Panc1 (cell line): Measurements from ENCODE around the gene CLDN5. TPM values are rescaled to one million over a fixed set of nuclear protein-coding genes. Genes with fewer than 3 reads are reported as not detected.

Experiments used
- ATAC-seq: fragments of 200-7000 bp; cut with Tn5 transposase; 2 replicates; pipeline ENCODE4 v1.9.1; 2020; ENCODE audit warnings: mild to moderate bottlenecking, moderate library complexity
- BruUV-seq: library from RNA; stranded (reverse); fragments of 400-500 nt; replicated peaks from 2 replicates; lab custom pipeline; 2021; lab: Mats Ljungman, UMichigan
- CTCF ChIA-PET: fragments of 300-600 bp; sonication (Branson Sonifier 250); formaldehyde crosslinking; loops from one replicate; lab custom pipeline; 2022; ENCODE audit warnings: antibody characterized with exemption; lab: Charles Lee
- POLR2A ChIA-PET: fragments of 300-600 bp; sonication (Branson Sonifier 250); formaldehyde crosslinking; loops from one replicate; lab custom pipeline; 2022; ENCODE audit warnings: antibody characterized with exemption; lab: Charles Lee
- DNase-seq: peaks from one replicate; pipeline ENCODE4 v3.0.0-alpha.2; 2010; ENCODE audit warnings: low read depth, low spot score
- H3K27ac ChIP-seq: 2 replicates; pipeline ENCODE4 v1.5.1; 2011; ENCODE audit warnings: mild to moderate bottlenecking, low read length, inconsistent platforms
- H3K27me3 ChIP-seq: fragments of 200-500 bp; sonication (Bioruptor generic); 2 replicates; pipeline ENCODE4 v1.6.0; 2014; ENCODE audit warnings: low read length, inconsistent platforms; ENCODE audit not compliant: control insufficient read depth, insufficient read depth
- H3K36me3 ChIP-seq: fragments of 200-500 bp; sonication (Bioruptor generic); 2 replicates; pipeline ENCODE4 v1.5.1; 2014; ENCODE audit warnings: inconsistent platforms, mild to moderate bottlenecking, low read length, moderate library complexity; ENCODE audit not compliant: control insufficient read depth, insufficient read depth
- H3K4me1 ChIP-seq: 2 replicates; pipeline ENCODE4 v1.5.1; 2011; ENCODE audit warnings: inconsistent platforms, mild to moderate bottlenecking, low read length, moderate library complexity; ENCODE audit not compliant: control insufficient read depth, insufficient read depth
- H3K4me3 ChIP-seq, 2 experiments: 2 replicates each; pipeline ENCODE4 v1.5.1; 2011 to 2012; ENCODE audit warnings: low read depth in 2 of 2, low read length in 2 of 2, mild to moderate bottlenecking in 2 of 2, inconsistent platforms in 1 of 2, moderate library complexity in 1 of 2
- H3K9me3 ChIP-seq: fragments of 200-500 bp; sonication (Bioruptor generic); 2 replicates; pipeline ENCODE4 v1.5.1; 2014; ENCODE audit warnings: low read depth, mild to moderate bottlenecking, inconsistent platforms, low read length, moderate library complexity; ENCODE audit not compliant: control insufficient read depth, insufficient read depth
- POLR2AphosphoS5 ChIP-seq: IDR thresholded peaks from 2 replicates; pipeline ENCODE4 v1.6.1; 2012; ENCODE audit warnings: mild to moderate bottlenecking, low read depth, low read length, moderate library complexity
- SIN3A ChIP-seq: IDR thresholded peaks from 2 replicates; pipeline ENCODE4 v1.6.1; 2012; ENCODE audit warnings: low read depth, mild to moderate bottlenecking, low read length, moderate library complexity, borderline replicate concordance; ENCODE audit not compliant: insufficient read depth
- TCF7L2 ChIP-seq: IDR thresholded peaks from 2 replicates; pipeline ENCODE4 v1.6.1; 2011; ENCODE audit warnings: mild to moderate bottlenecking, low read depth, low read length, inconsistent platforms
- in situ Hi-C: cut with HindIII; loops from 2 replicates; pipeline ENCODE4 v1.10.0; 2016; ENCODE audit warnings: low sequenced_read_pairs, low pct_unique_long_range_greater_than_20kb
- intact Hi-C: fragments of 100-400 bp; cut with micrococcal nuclease; formaldehyde crosslinking; loops from one replicate; pipeline ENCODE4 v1.10.0; 2022; ENCODE audit not compliant: unreplicated experiment
- total RNA-seq: library from RNA; stranded (reverse); gene quantifications from one replicate; pipeline ENCODE4 v1.2.1, GENCODE V29; 2021; ENCODE audit not compliant: unreplicated experiment
- TF ChIP-seq, protein P1 (sequence below): fragments of 450-650 bp; IDR thresholded peaks from 2 replicates; pipeline ENCODE4 v1.5.1; 2017; ENCODE audit warnings: mild to moderate bottlenecking
- TF ChIP-seq, protein P2 (sequence below), 2 experiments: IDR thresholded peaks; 2 replicates each; pipeline ENCODE4 v1.6.1; 2011 to 2012; ENCODE audit warnings: low read depth in 2 of 2, control low read depth in 1 of 2, low read length in 1 of 2, mild to moderate bottlenecking in 1 of 2, moderate library complexity in 1 of 2; ENCODE audit not compliant: insufficient read depth in 1 of 2

The CLDN5 gene
- total RNA-seq, 1 experiment from 2014 or later: 0.18 TPM

DNA sequence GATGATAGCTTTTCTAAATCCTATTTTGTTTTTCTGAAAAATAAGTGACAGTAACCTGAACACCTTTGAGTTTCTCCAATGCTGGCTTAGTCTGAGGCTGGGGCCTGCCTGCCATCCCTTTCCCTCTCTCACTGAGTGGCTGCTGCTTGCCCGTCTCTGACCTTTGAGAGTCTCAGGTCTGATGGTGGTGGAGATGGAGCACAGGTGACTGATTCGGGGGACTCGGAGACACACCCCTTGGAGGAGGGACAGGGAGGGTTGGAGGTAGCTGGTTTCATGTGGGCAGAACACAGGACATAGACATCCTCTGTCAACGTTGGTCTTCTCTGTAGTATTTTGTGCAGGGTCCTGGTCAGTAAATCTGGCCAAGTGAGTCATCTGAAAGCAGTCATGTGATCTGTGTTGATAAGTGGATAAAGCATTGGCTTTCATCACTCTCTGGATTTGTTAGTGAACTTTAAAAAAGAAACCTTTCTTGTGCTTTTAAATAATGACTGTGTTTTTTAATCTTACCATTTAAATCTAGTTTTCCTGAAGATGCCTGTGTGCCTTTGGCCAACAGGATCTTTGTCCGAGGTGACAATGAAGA lies 47.1 kb upstream of the CLDN5 start:
- no TSS peak for BruUV-seq
- no peak for ATAC-seq

DNA sequence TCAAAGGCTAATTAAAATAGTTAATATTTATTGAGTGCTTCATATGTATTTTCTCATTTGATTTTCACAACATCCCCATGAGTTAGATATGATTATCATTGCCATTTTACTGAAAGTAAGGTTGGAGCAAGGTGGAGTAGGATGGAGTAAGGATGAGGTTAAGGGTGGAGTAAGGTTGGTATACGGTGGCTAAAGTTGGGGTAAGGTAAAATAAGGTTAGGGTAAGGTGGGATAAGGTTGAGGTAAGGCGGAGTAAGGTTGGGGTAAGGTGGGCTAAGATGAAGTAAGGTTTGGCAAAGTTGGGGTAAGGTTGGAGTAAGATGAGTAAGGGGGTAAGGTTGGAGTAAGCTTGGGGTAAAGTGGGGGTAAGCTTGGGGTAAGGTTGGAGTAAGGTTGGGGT lies 45.8 kb upstream of the CLDN5 start:
- Histone ChIP-seq H3K4me3 (no peak overlapping the region), H3K4me1 (peaks cover 7% of the 10 kb centered on the region; the same call in 1 of the 2 replicates), H3K27me3 (no peaks in the 10 kb centered on the region), H3K9me3 (no peaks in the 10 kb centered on the region), H3K27ac (no peak overlapping the region), H3K36me3 (no peaks in the 10 kb centered on the region)
- no TSS peak for BruUV-seq
- intact Hi-C loops (no loop called here), in situ Hi-C loops (no loop called here)
- ATAC-seq (no peak), DNase-seq (no peak)
- CTCF ChIA-PET: no interaction called here
- POLR2A ChIA-PET: no interaction called here
- TF ChIP-seq, protein P1, sequence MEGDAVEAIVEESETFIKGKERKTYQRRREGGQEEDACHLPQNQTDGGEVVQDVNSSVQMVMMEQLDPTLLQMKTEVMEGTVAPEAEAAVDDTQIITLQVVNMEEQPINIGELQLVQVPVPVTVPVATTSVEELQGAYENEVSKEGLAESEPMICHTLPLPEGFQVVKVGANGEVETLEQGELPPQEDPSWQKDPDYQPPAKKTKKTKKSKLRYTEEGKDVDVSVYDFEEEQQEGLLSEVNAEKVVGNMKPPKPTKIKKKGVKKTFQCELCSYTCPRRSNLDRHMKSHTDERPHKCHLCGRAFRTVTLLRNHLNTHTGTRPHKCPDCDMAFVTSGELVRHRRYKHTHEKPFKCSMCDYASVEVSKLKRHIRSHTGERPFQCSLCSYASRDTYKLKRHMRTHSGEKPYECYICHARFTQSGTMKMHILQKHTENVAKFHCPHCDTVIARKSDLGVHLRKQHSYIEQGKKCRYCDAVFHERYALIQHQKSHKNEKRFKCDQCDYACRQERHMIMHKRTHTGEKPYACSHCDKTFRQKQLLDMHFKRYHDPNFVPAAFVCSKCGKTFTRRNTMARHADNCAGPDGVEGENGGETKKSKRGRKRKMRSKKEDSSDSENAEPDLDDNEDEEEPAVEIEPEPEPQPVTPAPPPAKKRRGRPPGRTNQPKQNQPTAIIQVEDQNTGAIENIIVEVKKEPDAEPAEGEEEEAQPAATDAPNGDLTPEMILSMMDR: no peak
- TF ChIP-seq POLR2AphosphoS5: no peak
- TF ChIP-seq TCF7L2: no peak
- TF ChIP-seq, protein P2, sequence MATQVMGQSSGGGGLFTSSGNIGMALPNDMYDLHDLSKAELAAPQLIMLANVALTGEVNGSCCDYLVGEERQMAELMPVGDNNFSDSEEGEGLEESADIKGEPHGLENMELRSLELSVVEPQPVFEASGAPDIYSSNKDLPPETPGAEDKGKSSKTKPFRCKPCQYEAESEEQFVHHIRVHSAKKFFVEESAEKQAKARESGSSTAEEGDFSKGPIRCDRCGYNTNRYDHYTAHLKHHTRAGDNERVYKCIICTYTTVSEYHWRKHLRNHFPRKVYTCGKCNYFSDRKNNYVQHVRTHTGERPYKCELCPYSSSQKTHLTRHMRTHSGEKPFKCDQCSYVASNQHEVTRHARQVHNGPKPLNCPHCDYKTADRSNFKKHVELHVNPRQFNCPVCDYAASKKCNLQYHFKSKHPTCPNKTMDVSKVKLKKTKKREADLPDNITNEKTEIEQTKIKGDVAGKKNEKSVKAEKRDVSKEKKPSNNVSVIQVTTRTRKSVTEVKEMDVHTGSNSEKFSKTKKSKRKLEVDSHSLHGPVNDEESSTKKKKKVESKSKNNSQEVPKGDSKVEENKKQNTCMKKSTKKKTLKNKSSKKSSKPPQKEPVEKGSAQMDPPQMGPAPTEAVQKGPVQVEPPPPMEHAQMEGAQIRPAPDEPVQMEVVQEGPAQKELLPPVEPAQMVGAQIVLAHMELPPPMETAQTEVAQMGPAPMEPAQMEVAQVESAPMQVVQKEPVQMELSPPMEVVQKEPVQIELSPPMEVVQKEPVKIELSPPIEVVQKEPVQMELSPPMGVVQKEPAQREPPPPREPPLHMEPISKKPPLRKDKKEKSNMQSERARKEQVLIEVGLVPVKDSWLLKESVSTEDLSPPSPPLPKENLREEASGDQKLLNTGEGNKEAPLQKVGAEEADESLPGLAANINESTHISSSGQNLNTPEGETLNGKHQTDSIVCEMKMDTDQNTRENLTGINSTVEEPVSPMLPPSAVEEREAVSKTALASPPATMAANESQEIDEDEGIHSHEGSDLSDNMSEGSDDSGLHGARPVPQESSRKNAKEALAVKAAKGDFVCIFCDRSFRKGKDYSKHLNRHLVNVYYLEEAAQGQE (IDR thresholded peaks at IDR 0.05; ENCODE audit: insufficient read depth in 1 of 2, low read depth in 2 of 2, low read length in 1 of 2): no peak
- TF ChIP-seq SIN3A: no peak

More for the DNA sequence above, 47.1 kb upstream of the CLDN5 start:
- Histone ChIP-seq H3K4me3 (no peak overlapping the region), H3K27me3 (no peaks in the 10 kb centered on the region), H3K4me1 (no peaks in the 10 kb centered on the region), H3K9me3 (no peaks in the 10 kb centered on the region), H3K36me3 (no peaks in the 10 kb centered on the region), H3K27ac (no peak overlapping the region)
- intact Hi-C loops (no loop called here), in situ Hi-C loops (no loop called here)
- TF ChIP-seq TCF7L2 (no peak), SIN3A (no peak), POLR2AphosphoS5 (no peak)
- TF ChIP-seq, protein P1: no peak
- TF ChIP-seq, protein P2 (IDR thresholded peaks at IDR 0.05; ENCODE audit: insufficient read depth in 1 of 2, low read depth in 2 of 2, low read length in 1 of 2): no peak
- POLR2A ChIA-PET: no interaction called here
- CTCF ChIA-PET: interaction anchor here (0.7 kb wide), 1 partner anchor 9 kb away, joined by 3 read pairs; no protein-coding TSS in a partner anchor
- DNase-seq: no peak
